Gastrocnemius medialis (tissue), 4 donors: ENCODE measurements around the gene DENR. TPM values are rescaled to one million over a fixed set of nuclear protein-coding genes. Genes with fewer than 3 reads are reported as not detected.

ENCODE experiments used
- ATAC-seq, 2 donors: fragments of 150-250 bp; one replicate each; pipeline ENCODE4 v1.9.1; 2016
- DNase-seq, 2 donors: peaks; one replicate each; pipeline ENCODE4 v3.0.0-alpha.2; 2019
- H3K27ac ChIP-seq, 4 donors: fragments of 200-600 bp; sonication (generic); 1 replicate in 1 of 4; 2 replicates in 3 of 4; pipeline ENCODE4 v1.5.1; 2016 to 2018; ENCODE audit warnings: mild to moderate bottlenecking in 2 of 4, moderate library complexity in 1 of 4
- H3K27me3 ChIP-seq, 3 donors: fragments of 200-600 bp; sonication (generic) in 2 of 3; 1 replicate in 1 of 3; 2 replicates in 2 of 3; pipeline versions ENCODE4 v1.5.1 to v1.6.0; 2016 to 2019; ENCODE audit warnings: mild to moderate bottlenecking in 1 of 3, moderate library complexity in 1 of 3
- H3K36me3 ChIP-seq, 2 donors: fragments of 200-600 bp; sonication (generic) in 1 of 2; one replicate each; pipeline ENCODE4 v1.5.1; 2017 to 2018
- H3K4me1 ChIP-seq, 2 donors: fragments of 200-600 bp; sonication (generic) in 1 of 2; one replicate each; pipeline ENCODE4 v1.5.1; 2016 to 2017; ENCODE audit warnings: mild to moderate bottlenecking in 2 of 2
- H3K4me3 ChIP-seq, 4 donors: fragments of 200-600 bp; sonication (generic) in 3 of 4; 1 replicate in 1 of 4; 2 replicates in 3 of 4; pipeline ENCODE4 v1.5.1; 2016 to 2019; ENCODE audit warnings: mild to moderate bottlenecking in 2 of 4
- H3K9me3 ChIP-seq, 3 donors: fragments of 200-600 bp; sonication (generic) in 2 of 3; 1 replicate in 1 of 3; 2 replicates in 2 of 3; pipeline ENCODE4 v1.5.1; 2016 to 2019
- CTCF ChIP-seq, 5 experiments: fragments of 450-650 bp in 3 of 5; fragments of 200-600 bp in 2 of 5; sonication (generic) in 2 of 5; IDR thresholded peaks in 4 of 5; conservative IDR thresholded peaks in 1 of 5; 1 replicate in 4 of 5; 2 replicates in 1 of 5; pipeline ENCODE4 v1.5.1; 2016 to 2019; ENCODE audit warnings: antibody characterized with exemption in 5 of 5, mild to moderate bottlenecking in 3 of 5, moderate library complexity in 3 of 5
- POLR2A ChIP-seq, 2 donors: fragments of 450-650 bp; IDR thresholded peaks; one replicate each; pipeline ENCODE4 v1.6.1; 2017; ENCODE audit warnings: antibody characterized with exemption in 2 of 2, mild to moderate bottlenecking in 2 of 2, moderate library complexity in 2 of 2
- in situ Hi-C, 4 donors: fragments of 200-750 bp; cut with MboI; loops; one replicate each; pipeline versions ENCODE4 v1.15.0 to v1.8.0; 2017; ENCODE audit warnings: low sequenced_read_pairs in 4 of 4
- intact Hi-C: fragments of 100-400 bp; cut with DNase I; formaldehyde crosslinking; loops from one replicate; pipeline ENCODE4 v1.15.1; 2023; ENCODE audit warnings: low total_unique reads
- total RNA-seq, 4 donors: library from RNA; depleted of rRNA; stranded (reverse); fragments of >200 nt; gene quantifications; one replicate each; pipeline versions ENCODE4 v1.1.0 to v1.2.3, GENCODE V29; 2016

The DENR gene
- total RNA-seq, 4 donors from 2014 or later, result 16.1 to 26.2 (median 23.5) TPM

- TF ChIP-seq POLR2A (IDR thresholded peaks at IDR 0.05) (no peak), CTCF (IDR thresholded peaks at IDR 0.05 in 4 of 5, conservative IDR thresholded peaks at IDR 0.05 in 1 of 5) (no peak)
- no peaks in the 10 kb centered on the region for H3K36me3 ChIP-seq
Observed at GRCh38 chr12:122732611-122733010, 20.0 kb upstream of the DENR start.

GRCh38 chr12:122738571-122738970, 14.1 kb upstream of the DENR start:
- intact Hi-C loops, result no loop called here
- in situ Hi-C loops, result no loop called here
- no peak overlapping the region for H3K27ac ChIP-seq

More at GRCh38 chr12:122732611-122733010, 20.0 kb upstream of the DENR start:
- Histone ChIP-seq H3K4me3 (no peak overlapping the region), H3K27ac (no peak overlapping the region), H3K9me3 (no peaks in the 10 kb centered on the region), H3K4me1 (no peaks in the 10 kb centered on the region), H3K27me3 (peaks cover 0 to 4% (median 0%) of the 10 kb centered on the region in 3 donors)
- intact Hi-C loops (no loop called here), in situ Hi-C loops (no loop called here)
- DNase-seq (no peak), ATAC-seq (no peak)

GRCh38 chr12:122740351-122740750, 12.3 kb upstream of the DENR start:
- ATAC-seq (no peak), DNase-seq (no peak)
- H3K27ac ChIP-seq, result no peak overlapping the region
- no peaks in the 10 kb centered on the region for H3K9me3 ChIP-seq
- no peaks in the 10 kb centered on the region for H3K36me3 ChIP-seq
- in situ Hi-C loops (loop anchor here in 1 of 4 donors (10.0 kb wide), 1 partner anchor 206 kb away; no protein-coding TSS in a partner anchor), intact Hi-C loops (no loop called here)
- no peak overlapping the region for H3K4me3 ChIP-seq
- no peak for TF ChIP-seq POLR2A (IDR thresholded peaks at IDR 0.05)
- TF ChIP-seq CTCF (IDR thresholded peaks at IDR 0.05 in 4 of 5, conservative IDR thresholded peaks at IDR 0.05 in 1 of 5), result no peak
- H3K27me3 ChIP-seq, result no peaks in the 10 kb centered on the region
- H3K4me1 ChIP-seq, result no peaks in the 10 kb centered on the region

More at GRCh38 chr12:122738571-122738970, 14.1 kb upstream of the DENR start:
- Histone ChIP-seq H3K36me3 (no peaks in the 10 kb centered on the region), H3K4me1 (no peaks in the 10 kb centered on the region), H3K4me3 (no peak overlapping the region), H3K9me3 (no peaks in the 10 kb centered on the region), H3K27me3 (no peaks in the 10 kb centered on the region)
- no peak for DNase-seq
- no peak for ATAC-seq
- TF ChIP-seq POLR2A (IDR thresholded peaks at IDR 0.05) (no peak), CTCF (IDR thresholded peaks at IDR 0.05 in 4 of 5, conservative IDR thresholded peaks at IDR 0.05 in 1 of 5) (no peak)

GRCh38 chr12:122743895-122744525, 8.6 kb upstream of the DENR start:
- DNase-seq (no peak), ATAC-seq (no peak)
- intact Hi-C loops (no loop called here), in situ Hi-C loops (loop anchor here in 1 of 4 donors (10.0 kb wide), 1 partner anchor 209 kb away; no protein-coding TSS in a partner anchor)
- Histone ChIP-seq H3K27me3 (no peaks in the 10 kb centered on the region), H3K9me3 (no peaks in the 10 kb centered on the region), H3K4me3 (no peak overlapping the region), H3K27ac (no peak overlapping the region), H3K36me3 (no peaks in the 10 kb centered on the region), H3K4me1 (no peaks in the 10 kb centered on the region)
- TF ChIP-seq CTCF (IDR thresholded peaks at IDR 0.05 in 4 of 5, conservative IDR thresholded peaks at IDR 0.05 in 1 of 5), result no peak
- TF ChIP-seq POLR2A (IDR thresholded peaks at IDR 0.05), result no peak
